Stimulated activated CD4-positive, alpha-beta T cell treated with anti-CD3 and anti-CD28 coated beads, Interleukin-1b, Interleukin-23, amount 100 ng/mL, for 24 hours (primary cell): ENCODE measurements around the gene SOX6.

Source experiments
- DNase-seq, 4 experiments: peaks; one replicate each; pipeline ENCODE4 v3.0.0-alpha.2; 2020; ENCODE audit warnings: low read depth in 4 of 4, low spot score in 1 of 4

The SOX6 gene

DNA sequence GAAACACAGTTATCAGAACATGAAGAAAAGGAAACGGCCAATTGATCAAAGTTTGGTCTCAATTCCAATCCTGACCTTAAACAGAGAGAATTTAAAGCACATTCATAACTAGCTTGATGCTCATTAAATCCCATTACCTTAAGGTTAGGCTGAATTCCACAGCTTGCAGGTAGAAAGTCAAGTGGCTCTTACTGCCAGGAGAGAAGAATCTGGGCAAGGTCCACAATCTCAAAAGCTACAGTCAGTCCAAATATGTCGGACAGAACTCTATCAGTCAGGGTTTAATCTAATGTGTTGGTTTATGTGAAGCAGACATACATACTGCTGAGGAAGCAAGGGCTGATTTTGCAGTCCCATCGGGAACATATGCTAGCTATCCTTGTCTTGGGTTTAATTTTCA is 348.8 kb downstream of the SOX6 start:
- DNase-seq, result no peak

DNA sequence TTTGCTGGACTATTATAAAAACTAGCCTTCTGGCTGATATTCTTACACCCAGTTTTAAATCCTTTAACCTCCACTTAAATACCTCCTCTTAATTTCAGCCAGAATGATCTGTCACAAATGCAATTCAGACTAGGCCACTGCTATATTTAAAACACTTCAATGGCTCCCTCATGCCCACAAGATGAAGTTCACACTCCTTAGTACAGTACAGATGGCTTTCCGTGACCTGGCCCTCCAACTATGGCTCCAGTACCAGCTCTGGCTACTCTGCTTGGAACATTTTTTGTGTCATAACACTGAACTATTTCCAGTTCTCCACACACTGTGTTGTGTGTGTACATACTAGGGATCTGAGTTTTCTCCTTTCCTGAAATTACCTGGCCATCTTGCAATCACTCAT is 353.4 kb downstream of the SOX6 start:
- DNase-seq, result no peak

DNA sequence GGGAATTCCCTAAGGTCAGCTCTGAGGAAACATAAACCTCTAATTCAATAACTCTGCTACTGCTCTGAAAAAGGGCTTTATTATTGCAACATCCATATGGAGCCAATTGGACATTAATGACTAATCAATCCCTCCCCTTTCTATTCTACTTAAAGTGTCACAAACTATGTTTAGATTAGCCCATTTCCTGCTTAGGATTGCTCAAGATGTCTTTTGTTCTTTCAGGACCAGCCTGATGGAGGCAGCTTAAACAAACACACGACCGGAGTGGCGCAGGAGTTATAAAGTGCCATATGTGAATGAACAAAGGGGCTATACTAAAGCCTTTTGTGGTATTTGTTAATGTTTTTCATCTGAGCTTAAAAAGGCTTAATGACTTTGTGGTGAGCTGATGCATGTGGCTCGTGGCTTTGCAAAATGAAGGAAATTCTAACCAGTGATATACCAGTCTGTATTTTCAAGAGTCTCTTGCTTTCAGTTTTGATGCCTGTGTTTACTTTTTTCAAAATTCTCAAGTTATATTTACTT is 354.4 kb downstream of the SOX6 start:
- DNase-seq, result no peak

DNA sequence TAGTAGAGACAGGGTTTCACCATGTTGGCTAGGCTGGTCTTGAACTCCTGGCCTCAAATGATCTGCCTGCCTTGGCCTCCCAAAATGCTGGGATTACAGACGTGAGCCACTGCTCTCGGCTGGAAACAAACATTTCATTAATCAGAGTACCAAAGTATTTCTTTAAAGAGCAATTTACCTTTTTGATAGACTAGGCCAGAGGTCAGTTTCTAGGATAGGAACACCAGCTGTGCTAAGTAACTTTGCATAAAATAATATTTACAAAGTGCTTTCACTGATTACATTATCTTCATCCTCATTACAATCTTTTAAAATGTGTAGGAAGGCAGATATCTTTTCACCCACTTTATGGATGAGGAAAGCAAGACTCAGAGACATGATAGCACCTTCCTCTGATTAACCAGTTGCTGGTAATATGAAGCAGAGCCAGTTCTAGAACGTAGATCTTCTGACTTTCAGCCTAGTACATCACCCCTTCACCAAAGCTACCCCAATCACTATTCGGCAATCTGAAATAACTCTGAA is 355.2 kb downstream of the SOX6 start:
- DNase-seq, result no peak

DNA sequence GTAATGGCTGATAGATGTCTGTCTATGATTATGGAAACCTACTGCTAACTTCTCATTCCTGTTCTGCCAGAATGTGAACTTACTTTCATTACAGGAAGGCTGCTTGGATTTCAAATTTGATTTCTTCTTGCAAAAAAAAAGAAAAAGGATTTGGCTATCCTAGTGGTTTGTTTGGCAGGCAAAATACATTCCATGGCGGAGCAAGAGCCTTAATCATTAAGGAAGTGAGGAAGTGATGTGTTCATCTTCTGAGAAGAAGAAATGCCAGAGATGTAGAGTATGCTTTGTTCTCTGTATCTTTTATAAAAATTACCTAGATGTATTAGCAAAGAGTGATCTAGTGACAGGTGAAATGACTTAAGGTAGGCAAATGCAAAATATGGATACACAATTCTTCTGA is 356.3 kb downstream of the SOX6 start:
- no peak for DNase-seq

DNA sequence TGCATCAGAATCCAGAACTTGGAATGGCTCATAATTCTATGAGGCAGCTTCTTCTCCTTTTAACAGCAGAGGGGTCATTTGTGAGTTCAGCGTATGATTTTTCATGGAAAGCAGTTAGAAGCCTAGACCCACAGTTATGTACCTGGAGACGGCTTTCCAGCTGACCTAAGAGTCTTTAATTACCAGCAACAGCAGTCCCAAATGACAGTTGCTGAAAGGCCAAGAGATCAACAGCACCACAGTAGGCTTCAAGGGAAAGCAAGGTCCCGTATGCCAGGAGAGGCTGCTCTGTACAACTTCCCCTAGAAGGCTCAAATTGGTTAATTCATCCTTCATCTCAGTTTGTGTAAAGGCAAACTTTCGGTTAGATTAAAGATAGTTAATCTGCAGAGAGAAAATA is 363.0 kb downstream of the SOX6 start:
- no peak for DNase-seq

DNA sequence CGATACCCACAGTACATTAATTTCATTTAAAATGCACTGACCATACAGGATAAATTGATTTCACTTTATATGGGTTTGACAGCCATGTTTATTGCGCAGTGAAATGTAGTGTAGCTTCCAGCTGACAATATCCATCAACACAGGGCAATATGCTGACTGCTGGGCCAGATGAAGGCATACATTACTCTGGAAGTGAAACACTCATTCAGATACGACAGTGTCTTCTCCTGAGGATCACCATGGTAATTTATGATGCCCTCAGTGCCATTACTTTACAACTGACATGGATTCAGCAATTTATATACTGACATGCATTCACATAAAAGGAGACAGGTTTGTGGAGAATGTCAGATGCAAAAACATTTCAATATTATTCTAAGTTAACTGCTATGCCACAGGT is 365.1 kb downstream of the SOX6 start:
- DNase-seq, result no peak

DNA sequence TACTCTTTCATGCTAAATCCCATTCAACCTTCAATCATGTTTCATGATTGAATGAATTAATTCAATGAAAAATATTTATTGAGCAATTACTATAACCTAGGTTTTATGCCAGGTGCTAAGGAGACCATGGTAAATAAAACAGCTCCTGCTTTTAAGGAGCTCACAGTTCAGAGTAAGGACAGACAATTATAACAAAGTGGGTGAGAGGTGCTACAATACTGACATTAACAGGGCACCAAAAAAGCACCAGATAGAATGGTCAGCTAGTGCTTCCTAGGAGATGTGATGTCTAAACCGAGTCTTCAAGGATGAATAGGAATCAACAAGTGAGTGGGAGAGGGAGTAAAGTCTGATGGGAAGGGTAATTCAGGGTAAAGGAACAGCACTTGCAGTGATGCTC is 366.7 kb downstream of the SOX6 start:
- DNase-seq, result no peak

DNA sequence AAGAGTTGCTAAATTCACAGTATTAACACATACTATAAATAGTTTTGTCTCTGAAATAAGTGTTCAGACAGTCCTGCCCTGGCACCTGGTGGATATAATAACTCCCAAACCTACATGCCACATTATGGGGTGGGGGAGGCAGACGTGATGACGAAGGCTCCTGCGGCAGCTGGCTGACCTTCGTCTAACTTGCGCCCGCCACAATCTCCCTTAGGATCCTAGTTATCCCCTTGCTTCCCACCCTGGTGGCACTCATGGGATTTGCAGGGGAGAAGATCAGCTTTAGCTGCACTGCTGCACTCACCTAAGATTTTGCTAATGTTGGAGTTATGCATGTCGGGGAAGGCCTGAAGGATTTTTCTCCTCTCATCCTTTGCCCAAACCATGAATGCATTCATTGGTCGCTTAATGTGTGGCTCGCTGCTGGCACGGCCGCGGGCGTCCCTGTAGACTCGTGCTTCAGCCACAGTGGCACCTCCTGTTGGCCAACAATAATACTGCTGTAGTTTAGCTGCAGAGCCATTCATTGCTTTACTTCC is 367.6 kb downstream of the SOX6 start:
- no peak for DNase-seq

DNA sequence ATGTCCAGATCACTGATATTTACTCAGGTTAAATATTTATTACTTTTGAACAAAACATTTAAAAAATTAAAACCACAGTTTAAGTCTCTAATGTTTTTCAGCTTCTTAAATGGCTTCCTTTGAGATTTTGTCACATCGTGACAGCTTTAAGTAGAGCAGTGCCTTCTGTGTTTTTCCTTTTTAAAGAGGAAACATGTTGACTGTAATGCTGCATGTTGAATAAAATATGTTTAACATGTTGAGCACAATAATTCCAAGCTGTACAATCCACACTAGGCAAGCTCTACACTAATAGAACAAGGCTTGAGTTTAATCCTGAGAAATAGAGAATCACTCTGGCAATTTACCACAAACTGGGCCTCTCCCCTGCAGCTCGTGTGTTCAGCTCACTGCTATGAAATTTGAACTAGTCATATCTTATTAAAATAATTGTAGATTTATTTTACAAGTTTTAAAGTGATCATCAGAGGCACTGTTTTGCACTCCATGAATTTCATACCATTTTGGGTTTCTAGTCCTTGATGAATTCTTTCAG is 368.3 kb downstream of the SOX6 start:
- DNase-seq, result no peak

DNA sequence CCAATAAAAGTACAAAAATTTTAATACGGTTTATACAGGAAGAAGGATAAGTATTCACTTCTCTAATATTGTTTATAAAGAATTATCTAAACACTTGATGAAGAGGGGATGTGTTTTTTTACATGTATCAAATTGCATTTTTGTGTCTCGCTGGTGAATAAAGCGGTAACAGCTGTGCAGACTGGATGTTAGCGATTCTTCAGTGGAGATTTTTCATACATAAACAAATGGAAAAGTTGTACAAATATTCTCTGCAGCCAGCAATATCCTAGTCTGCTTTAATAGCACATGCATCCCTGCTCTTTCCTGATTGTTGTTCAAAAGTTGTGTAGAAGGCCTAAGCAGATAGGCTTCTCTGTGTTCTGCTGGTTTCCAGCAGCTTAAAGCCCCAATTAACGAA is 369.3 kb downstream of the SOX6 start:
- no peak for DNase-seq

DNA sequence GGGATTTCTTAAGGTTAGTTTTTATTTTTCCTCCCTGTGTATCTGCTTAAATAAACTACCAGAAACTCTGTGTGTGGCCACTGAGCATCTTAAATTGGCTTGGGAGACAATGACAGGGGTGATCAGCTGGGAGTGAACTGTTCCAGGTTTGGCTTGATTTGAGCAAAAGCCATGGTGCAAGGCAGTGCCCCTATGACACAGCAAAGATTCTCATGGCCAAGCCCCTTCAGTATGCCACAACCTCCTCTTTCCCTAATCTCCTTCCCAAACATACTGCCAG is 370.5 kb downstream of the SOX6 start:
- DNase-seq, result no peak

DNA sequence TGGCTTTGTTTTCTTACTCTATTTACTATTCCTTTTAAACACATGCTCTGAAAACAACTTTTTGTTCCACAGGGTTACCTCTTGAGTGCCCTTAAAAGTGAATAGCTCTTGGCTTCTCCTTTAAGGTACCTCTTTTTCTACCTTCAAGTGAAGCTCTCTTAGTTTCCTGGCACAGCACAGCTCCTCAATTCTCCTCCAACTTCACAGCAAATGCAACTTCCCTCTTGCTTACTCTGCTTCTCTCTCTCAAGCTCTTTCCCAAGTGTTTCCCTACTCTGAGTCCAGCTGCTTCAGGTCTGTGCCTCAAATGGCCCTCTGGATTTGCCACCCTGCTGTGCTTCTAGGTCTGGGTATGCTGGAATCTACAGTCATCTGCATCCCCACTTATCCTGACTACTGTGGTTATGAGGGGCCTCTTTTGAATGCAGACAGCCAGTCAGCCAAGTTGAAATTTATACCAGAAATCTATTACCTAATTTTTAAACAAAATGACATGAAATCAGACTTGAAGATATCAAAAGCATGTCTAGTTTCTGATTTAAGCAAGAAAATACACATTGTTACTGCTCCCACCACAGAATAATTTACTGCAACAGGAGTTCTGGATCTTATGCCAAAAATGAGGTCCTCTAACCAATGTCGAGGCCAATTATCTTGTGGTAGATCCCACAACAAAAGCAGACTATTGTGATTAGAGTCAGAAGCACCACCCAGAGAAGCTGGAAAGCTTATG is 371.1 kb downstream of the SOX6 start:
- DNase-seq, result no peak

DNA sequence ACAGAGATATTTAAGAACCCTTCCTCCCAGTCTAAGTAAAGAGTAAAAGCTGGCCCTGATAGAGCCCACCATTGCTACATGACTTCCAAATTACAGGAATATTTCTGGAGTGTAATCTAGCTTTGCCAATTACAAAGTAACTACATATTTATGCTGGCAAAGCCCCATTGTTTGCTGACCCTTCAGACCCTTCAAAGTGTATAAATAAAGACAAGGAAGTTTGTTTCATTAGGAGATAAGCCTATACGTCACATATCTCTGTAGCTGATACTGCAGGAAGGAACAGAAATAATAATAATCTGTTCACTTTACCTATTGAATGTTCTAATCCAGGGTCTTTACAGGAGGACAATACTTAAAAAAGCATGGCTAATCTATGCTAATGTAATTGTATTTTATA is 375.1 kb downstream of the SOX6 start:
- no peak for DNase-seq

DNA sequence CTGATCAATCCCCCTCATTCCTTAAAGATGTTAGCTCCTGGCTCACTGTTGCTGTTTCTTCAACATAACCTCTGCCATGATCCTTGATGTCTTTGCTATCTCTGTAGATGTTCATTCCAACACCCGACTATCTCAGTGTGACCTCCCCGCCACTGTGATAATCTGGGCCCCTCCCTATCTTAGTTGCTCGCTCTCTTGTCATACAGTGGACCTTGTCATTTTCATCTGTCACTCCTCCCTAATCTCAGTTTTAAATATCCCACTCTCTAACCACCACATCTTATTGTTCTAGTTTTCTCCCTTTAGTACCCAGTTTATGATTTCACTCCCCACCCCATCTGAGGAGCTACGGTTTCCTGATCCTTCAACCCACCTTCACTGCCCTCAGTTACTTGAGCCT is 379.2 kb downstream of the SOX6 start:
- DNase-seq, result no peak

DNA sequence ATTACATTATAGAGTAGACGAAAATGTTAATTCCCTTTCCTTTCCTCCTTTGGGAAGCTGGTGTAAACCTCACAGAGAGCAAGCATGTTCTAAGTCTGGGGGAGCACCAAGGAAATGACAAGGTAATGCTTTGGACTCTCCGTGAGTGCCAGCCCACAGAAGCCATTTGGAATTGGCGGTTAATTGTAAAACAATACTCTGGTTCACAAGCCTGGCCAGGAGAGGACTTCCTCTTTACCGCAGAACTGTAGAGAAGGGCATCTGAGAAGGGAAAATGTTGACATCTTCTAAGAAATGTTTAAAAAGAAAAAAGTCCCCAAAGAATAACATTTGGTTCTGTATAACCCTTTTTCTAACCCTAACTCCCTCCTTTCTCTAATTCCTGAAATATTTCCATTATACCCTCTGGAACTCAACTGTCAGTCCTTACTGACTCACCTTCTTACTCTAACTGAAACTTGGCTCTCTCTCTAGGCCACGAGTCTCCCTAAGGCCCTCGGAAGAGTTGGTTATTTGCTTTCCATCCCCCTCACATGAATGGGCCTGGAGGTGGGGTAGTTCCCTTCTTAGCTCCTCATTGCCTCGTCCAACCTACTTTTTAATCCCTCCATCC is 379.8 kb downstream of the SOX6 start:
- DNase-seq, result no peak

DNA sequence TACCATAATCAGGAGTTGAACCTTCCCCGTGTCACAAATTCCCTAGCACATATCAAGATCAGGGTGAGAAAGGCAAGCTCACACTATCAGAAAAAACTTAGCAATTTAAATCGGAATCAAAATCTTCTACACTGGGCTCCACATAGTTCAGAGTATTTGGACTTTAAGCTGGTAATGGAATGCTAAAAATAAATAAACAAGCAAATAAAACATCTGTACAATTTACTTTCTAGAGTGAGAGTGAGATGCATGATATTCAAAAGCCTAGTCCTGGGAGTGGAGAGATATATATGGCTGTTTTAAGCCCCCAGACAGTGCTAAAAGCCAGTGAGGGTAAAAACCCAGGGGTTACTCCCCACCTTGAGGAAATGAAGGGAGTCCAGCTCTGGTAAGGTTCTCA is 380.6 kb downstream of the SOX6 start:
- no peak for DNase-seq

DNA sequence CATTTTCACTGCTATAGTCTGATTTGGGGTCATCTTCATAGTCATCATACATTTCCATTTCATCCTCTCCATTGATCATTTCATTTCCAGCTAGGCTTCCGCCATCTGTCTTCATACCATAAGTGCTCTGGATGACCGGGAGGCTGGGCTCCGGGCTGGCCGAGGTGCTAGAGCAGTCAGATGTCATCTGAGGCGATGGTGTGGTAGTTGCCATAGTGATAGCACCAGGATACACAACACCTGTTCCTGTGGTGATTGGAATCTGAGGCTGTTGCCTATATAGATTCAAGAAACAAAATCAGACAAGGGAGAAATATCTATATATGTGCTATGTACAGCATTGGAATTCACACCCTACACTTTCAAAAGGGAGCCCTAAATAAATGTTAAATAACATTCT is 383.5 kb downstream of the SOX6 start:
- DNase-seq, result no peak

DNA sequence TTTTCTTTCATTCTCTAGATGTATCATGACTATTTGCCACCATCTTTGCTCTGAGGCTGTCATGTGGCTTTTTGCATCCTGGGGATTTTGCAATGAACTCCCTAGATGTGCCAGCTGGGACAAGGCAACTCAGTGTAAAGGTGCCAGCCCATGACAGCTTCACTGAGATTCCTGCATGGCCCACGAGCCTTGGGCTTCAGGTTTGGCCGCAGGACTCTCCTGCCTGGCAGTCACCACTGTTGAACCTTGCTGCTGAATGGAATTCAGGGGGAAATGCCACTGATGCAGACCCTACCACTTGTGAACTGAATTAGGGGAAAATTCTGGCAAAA is 385.2 kb downstream of the SOX6 start:
- DNase-seq, result no peak

DNA sequence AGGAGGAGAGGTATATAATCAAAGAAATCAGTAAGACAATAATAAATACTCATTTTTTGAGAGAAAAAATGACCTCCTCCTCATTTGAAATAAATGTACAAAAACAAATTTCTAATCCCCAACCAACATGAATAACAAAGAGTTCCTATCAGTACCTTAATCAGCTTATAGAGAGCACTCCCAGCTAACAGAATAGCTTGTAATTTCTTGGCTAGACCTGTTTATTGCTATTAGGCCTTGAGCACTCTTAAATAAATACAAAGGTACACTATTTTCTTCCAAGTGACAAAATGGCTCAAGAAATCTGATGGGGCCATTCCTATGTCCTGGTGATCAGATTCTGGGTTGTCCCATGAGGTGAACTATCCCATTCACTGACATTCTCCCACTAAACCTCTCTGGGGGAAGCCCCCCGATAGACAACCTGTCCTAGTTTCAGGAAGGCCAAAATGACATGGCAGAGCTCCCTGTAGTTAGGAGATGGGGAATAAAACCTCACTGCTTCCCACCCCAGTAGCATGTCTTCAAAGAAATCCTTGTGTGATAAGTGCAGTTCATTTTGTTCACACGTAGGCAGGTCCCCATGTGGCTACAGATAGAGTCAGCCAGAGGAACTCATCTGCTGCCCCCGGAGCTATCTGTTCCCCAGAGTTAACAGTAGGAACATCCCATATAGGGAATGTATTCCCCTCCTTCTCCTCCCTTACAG is 385.7 kb downstream of the SOX6 start:
- no peak for DNase-seq

DNA sequence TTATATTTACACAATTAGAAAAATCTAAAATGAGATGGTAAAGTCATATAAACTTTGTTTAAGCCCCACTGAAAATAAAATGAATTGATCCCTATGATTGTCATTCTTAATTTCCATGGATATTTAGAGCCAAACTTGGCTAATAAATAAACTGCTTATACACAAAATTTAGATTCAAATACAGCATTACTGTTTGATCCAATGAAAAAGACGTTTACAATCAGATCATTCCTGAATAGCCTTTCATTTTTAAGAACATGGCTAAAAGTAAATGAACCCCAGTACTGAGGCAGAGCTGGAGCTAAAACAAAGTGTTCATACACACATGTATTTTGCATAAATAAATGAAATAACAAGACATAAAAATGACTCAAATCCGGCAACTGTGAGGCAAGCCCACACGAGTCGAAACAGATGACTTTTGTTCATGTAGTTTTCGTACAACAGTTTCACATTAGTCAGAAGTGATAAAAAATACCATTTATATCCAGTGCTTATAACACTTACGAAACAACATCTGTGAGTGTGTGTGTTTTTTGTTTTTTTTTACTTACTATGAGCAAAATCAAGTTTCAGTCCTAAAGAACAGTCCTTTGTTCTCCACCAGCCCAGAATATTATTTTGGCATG is 386.5 kb downstream of the SOX6 start:
- DNase-seq, result no peak

DNA sequence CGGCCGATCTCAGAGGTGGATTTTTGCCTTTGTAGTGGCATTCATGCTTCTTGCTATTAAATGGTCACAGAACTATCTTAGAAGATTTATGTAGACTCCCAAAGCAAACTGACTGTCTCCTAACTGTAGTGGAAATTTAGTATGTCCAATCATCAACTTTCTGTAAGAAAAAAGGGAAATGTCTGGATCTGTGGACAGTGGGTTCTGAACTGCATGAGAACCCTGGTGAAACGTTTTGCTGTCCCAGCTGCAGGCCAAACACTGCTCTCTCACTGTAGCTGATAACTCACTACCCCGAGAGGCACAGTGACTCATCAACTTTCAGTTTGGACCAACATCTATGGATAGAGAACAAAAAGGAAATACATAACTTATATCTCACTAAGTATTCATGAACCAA is 387.1 kb downstream of the SOX6 start:
- DNase-seq, result no peak
